Activated CD8-positive, alpha-beta memory T cell treated with anti-CD3 and anti-CD28 coated beads, Interleukin-2, amount 50 U/mL, for 1 hour (primary cell): ENCODE data around the gene HDHD2.

Experiments used
- DNase-seq: peaks from one replicate; pipeline ENCODE4 v3.0.0-alpha.2; 2020; ENCODE audit errors: extremely low read depth

Gene HDHD2

DNA sequence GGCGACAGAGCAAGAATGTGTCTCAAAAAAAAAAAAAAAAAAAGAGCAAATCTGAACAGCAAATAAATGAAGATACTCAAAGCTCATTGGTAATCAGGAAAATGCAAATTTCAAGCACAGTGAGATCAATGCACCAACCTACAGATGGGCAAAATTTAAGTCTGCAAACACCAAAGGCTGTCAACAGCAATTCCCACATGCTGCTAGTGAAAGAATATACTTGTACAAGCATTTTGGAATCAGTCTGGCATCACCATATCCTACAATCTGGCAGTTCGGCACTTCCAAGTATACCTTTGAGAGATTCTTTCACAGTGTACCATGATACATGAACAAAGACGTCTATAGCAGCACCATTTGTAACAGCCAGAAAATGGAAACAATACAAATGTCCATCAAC, 4.1 kb downstream of the HDHD2 start:
- no peak for DNase-seq

DNA sequence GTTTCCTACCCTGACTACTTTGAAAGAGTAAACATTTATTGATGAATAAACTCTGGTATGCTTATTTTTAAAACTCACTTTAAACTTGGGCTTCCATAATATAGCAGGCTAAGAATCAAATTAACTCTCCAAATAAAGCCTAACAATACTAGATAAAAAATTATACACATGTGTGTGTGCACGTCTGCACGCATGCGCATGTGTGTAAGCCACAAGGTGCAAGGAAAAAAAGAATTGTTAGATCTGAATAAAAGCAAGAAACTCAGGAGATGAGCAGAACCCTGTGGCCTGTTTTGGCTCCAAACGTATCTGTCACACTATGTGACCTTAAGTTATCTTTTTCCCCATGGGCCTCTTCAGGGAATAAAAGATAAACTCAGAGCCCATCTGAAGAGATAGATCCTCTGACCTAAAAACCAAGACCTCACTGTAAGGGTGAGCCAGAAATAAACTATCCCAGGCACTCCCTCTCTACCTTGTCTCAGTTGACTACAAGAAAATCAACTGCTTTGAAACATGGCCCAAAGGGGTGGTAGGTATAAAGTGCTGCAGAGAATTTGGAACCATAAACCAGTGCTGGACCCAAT, 6.3 kb downstream of the HDHD2 start:
- DNase-seq, result no peak

DNA sequence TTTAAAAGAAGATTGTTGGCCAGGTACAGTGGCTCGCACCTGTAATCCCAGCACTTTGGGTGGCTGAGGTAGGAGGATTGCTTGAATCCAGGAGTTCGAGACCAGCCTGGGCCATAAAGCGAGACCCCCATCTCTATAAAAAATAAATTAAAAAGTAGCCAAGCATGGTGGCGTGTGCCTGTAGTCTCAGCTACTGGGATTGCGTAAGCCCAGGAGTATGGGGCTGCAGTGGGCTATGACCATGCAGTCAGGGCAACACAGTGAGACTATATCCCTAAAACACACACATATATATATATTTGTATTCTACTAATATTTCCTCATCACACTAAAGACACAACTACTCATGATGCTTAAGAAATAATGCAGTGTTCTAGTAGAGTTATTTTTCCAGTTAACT, 7.1 kb downstream of the HDHD2 start:
- DNase-seq, result no peak

DNA sequence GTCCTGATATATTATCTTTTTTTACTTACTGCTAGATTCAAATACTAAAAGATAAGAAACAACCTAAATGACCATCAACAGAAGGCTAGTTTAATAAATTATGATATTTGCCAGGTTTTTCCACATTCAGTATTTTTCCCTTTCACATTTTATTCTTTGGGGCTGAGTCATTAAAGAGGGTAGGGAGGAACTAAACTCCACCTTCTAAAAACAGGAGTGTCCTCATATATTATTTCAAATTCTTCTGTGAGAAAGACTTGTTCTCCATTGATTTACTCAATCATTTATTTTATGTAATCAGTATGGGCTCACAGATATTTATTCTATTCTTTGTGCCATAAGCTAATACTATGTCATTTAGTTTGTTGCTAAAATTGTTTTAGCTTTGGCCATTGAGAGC, 9.0 kb downstream of the HDHD2 start:
- no peak for DNase-seq

DNA sequence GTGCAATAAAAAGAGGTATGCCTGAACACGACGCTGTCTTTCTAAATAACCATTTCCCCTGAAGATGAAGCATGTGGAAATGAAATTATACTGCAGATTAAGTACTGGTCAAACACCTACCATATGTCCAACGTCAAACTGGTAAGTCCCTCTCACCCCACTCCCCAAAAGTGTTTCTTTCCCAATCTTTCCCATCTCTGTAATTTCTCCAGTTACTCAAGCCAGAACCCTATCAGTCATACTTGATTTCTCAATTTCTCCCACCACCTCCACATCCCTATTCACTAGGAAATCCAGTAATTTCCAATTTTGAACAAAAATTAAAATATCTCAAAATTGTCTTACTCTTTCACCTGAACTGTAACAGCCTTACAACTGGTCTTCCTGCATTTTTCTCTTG, 29.2 kb downstream of the HDHD2 start:
- DNase-seq, result no peak

DNA sequence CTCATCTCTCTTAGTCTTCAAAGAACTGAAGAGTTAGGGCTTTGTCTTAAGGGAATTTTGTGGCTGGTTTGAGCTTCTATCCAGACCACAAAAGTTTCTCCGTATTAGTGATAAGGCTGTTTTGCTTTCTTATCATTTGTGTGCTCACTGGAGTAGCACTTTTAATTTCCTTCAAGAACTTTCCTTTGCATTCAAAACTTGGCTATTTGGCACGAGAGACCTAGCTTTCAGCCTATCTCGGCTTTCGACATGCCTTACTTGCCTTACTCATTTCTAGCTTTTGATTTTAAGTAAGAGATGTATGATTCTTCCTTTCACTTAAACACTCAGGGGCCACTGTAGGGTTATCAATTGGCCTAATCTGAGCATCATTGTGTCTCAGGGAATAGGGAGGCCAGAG, 29.9 kb downstream of the HDHD2 start:
- DNase-seq, result no peak

DNA sequence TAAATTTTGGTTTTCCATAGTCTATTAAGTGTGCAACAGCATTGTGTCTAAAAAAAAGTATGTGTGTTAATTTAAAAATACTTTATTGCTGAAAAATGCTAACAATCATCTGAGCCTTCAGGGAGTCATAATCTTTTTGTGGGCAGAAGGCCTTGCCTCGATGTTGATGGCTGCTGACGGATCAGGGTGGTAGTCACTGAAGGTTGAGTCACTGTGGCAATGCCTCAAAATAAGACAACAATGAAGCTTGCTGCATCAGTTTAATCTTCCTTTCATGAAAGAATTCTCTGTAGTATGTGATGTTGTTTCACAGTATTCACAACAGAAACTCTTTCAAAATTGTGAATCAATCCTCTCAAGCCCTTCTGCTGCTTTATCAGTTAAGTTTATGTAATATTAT, 31.3 kb downstream of the HDHD2 start:
- no peak for DNase-seq

DNA sequence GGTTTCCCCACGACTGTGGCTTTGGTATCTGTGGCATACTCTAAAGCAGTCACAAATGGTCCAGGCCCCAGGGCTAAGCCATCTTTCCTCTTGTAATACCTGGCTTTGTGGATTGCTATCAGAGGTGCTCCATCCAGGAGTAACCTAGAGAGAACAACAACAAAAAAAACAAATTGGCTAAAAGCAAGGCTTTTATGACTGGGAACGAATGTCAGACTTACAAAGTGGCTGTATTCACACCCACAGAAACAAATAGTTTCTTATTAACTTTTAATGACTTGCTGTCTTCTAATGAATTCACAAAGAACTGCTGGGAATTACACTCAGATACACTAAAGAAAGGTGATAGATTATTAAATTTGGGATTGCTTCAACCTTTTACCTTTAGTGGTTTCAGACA, 35.1 kb downstream of the HDHD2 start:
- no peak for DNase-seq

DNA sequence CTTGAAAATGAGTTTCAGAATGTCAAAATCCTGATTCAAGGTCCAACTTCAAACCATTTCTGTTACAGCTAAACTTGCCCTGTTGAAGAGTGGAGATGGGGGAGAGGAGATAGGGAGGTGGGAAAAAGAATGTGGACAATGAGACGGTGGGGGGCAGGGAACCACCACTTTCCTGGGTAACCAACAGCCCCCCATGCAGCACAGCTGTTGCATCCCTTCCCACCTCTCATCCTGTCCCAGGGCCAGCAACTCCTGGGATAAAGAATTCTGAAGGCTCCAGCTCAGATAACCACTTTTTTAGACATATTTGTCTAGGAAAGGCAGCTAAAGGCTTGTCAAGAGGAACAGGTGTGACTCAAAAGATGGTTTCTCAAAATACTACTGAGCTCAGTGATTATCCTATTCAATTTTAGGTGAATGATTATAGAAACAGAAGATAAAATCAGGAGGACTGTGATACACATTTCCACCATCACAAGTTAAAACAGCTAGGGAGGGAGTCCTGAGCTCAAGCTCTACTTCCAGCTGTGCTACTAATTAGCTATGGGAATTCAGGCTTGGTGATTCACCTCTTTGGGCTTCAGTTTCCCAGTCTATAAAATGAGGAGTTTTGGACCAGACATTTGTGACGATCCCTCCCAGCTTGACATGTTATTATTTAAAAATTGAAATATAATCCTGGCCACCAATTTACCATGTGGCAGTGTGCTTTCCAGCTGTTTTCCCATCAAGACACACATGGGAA, 36.3 kb downstream of the HDHD2 start:
- no peak for DNase-seq

DNA sequence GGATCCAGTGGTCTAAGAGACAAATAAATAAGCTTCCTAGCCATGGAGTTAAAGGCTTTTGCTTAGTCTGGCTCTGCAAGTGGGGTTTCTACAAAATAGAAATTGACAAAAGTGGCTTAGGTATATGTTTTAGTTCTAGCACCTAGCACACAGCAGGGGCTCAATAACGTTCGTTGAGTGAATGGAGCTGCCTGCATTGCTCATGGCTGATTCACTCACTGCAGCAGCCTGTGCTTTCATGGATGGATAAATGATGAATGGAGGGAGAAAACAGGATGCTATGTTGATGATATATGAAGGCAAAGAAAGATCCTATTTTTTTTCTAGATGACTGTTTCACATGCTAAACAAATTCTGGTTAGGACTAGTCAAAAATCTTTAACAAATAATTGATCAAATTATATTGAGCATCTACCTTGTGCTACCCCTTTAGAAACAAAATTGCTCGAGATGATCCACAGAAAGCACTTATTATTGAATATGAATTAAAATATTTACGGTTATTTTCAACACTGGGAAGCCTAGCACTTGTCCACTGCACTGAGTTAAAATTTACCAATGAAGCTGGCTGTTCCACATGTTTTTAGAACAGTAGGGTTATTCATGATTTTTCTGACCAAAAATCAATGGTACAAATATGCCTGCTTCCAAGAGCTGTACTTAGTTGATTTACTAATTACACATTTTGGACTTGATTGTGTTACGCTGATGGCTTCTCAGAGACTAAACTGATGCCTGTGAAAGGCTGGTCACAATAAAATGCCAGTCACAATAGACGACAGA, 39.6 kb downstream of the HDHD2 start:
- DNase-seq, result no peak

DNA sequence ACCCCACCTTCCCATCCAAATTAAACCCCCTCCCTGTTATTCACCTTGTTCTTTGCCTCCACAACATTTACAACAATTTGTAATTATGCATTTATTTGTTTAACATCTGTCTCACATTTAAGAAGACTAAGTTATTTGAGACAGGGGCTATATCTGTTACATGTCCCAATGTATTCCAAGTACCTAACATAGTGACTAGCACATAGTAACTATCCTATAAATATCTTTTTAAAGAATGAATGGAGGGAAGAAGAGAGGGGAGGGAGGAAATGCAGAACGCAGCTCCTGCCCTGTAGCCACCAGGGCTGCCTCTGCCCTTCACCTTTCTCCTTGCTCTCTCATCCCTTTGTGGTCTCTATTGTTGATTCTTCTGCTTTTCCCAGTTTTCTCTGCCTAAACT, 40.6 kb downstream of the HDHD2 start:
- DNase-seq, result no peak

DNA sequence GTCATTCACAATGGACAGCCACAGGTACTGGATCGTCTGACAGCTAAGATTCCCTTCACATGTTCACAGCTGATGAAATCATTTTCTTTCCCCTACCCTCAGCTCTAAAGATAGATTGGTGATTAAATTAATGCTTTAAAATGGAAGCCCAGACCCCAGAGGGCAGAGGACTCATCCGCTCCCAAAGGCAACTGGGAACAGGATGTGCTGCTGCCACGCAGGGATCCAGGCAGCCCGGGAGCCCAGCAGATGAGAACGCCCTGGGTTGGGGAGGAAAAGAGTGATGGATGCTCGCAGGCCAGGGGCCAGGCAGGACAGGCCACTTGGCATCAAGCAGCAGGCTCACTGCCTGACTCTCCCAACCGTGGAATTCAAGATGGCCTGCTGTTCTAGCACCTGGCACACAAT, 41.3 kb downstream of the HDHD2 start:
- no peak for DNase-seq

DNA sequence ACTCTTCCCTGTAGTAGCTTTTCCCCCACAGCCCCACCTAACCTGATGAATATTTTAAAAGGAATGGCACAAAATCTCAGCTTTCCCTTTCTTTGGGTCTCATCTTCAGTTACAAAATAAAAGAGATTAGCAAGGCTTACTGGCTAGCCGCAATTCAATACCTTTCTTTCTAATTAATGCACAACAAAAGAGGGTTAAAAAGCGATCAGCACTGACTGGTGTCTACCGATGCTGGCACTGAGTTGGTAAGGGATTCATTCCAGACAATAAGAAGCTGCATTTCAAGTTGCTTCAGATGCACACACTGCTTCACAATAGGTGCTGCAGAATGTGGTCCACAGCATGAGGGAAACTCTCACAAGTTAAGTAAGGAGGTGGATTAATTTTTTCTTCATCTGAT, 41.9 kb downstream of the HDHD2 start:
- DNase-seq, result no peak

DNA sequence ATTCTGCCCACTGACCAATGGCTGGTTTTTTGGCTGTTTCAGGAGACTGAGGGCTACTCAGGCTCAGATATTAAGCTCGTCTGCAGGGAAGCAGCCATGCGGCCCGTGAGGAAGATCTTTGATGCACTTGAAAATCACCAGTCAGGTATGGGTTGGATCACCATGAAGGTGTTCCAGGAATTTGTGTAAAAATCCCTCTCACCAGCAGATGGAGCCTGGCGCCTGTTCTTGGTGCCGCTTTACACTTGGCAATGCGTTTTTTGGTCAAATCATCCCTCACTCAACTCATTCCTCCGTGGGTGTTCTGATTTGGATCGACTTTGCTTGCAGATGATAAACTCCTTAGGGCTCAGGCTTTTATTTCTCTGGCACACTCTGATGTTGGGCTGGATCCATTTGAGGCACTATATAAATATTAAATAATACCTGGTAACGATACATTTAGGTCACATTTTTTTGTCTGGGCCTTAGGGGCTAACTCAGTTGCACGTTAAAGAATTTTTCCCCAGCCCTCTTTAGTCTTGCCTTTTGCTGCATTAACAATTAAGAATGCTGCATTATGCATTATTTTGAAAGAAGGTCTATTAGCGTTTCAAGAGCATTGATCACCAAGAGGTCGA, 50.0 kb downstream of the HDHD2 start:
- no peak for DNase-seq

DNA sequence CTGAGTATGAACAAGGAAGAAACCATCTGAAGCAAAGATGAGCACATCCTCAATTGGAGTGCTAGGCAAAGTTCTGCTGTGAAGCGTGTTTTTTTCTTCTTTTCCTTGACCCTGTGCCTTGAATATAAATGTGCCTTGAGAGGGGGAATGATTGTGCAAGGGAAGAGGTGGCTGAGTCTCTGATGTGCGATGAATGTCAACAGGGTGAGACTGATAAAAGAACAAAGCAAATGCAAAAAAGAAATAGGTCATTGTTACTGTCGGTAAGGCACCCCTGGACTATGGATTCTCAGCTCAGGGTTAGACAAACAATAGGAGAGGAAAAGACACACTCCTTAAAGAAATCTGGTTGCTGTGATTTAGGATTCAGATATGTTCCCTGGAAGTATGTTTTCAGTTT, 54.5 kb downstream of the HDHD2 start:
- DNase-seq, result no peak

DNA sequence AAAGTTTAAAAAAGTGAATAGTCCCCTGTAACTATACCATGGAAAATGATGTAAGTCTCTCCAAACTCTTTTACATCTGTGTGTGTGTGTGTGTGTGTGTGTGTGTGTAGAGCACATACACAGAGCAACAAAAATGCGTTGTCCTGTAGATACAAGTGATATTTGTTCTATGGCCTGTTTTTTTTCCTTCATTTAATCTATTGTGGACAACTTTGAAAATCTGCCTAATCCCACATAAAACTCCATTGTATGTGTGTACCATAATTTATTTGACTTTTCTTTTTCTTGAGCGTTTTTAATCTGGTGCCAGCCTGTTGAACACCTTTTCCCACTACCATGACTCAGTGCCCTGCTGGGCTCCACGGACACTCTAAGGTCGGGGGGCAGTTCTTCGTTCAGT, 62.6 kb downstream of the HDHD2 start:
- no peak for DNase-seq

DNA sequence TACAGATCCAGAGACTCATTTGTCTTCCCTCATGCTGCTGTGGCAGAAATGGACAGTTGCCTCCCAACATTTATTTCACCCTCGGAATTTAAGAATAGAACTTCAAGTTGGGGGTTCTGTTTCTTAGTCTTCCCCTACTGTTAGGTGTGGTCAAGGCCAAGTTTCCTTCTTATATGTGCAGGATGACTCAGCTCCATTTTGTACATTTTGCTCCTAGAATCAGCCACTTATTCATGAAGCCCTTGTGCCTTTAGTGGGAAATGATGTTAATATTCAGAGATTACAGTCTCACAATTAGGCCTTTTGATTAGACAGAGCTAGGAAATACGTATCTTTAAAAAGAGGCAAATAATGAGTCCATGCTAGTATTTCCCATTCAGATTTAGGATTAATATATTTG, 68.7 kb downstream of the HDHD2 start:
- DNase-seq, result no peak

DNA sequence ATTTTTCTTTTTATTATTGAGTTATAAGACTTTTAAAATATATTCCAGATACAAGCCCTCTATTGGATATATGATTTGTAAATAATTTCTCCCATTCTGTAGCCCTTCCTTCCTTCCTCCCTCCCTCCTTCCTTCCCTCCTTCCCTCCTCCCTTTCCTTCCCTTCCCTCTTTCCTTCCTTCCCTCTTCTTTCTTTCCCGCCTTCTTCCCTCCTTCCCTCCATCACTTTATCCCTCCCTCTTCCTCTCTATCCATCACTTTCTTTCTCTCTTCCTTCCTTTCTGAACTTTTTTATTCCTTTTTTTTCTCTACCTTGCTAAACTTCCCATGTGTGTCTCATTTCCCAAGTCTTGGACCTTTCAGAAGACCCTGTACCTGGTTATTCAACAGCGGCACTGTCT, 69.4 kb downstream of the HDHD2 start:
- DNase-seq, result no peak

DNA sequence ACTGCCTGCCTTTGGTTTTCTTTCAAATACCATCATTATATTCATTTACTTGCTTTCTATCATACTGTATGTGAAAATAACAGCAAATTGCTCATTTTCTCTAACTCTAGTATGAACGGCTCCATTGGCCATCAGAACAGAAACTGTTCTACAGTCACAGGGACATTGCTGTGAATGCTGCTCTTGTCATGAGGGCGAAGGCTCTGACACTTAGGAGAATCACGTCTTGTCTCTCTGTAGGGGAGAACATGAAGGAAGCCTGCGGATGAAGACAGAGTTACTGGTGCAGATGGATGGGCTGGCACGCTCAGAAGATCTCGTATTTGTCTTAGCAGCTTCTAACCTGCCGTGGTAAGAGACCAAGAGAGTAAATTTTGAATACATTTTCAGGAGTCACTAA, 73.2 kb downstream of the HDHD2 start:
- no peak for DNase-seq

DNA sequence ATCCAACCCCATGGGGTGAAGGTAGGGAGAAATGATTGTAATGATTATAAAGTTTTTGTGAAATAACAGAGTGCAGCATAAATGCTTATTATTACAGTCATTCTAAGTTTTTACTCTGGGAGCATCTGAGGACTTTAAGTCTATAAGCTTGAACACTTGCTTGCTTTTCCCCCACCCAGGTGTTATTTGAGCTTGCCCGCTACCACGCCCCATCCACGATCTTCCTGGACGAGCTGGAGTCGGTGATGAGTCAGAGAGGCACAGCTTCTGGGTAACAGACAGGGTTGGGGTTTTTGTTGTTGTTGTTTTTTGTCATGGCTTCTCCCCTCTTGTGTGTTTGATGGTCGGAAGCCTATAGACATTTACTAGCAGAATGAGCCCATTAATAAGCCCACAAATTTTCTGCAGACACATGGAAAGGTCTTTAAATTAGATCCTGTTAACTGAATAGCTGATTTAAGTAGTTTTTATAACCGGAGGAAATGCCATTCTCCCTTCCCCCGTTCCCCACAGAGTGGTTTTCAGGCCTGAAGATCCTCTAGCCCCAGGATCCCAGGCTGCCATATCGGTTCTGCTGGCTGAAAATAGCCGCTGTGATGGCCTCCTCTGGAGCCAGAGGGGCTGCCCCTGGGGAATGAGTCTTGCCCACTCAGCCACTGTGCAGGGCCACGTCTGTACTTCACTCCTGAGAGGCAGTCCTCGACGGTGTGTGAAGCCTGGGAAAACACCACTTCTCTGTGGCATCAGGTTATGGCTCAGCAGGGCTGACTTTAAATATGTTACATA, 75.0 kb downstream of the HDHD2 start:
- no peak for DNase-seq

DNA sequence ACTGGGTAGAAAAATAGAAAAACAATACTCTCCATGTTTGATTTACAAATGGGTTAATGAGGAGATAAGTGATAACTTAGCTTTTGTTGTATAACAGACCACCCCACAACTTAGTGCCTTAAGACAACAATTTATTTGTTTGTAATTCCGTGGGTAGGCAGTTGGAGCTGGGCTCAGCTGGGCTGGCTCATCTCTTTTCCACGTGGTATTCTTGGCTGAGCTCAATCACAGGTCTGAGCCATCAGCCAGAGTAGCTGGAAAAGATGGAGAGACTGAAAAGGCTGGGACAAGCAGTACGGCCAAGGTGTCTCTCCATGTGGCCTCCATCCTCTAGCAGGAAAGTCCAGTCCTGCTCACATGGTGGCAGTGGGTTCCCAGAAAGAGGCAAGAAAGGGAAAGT, 82.7 kb downstream of the HDHD2 start:
- no peak for DNase-seq

DNA sequence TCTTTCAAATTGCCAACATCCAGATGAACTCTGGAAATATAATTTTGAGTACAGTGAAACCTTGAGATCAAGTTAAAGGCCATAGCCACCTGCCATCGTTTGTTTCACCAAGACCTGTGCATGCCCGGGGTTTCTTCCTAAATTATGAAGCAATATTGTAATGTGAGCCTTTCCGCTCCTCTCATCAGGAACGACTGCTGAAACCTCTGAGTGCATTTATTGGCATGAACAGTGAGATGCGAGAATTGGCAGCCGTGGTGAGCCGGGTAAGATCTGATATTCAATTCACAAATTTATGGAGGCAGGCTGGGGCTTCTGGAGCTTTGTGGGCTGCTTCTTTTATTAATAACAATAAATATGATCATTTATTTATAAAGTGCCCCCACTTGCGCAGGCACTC, 87.2 kb downstream of the HDHD2 start:
- no peak for DNase-seq
